PC-3 (cell line): Measurements from ENCODE around the gene PKD1L1.

ENCODE experiments used
- CTCF ChIP-seq: fragments of 300-600 bp; sonication (generic); conservative IDR thresholded peaks from 2 replicates; pipeline ENCODE4 v1.5.1; 2017; ENCODE audit warnings: antibody characterized with exemption, low read depth, mild to moderate bottlenecking, low read length
- EZH2 ChIP-seq: fragments of 300-600 bp; sonication (generic); IDR thresholded peaks from one replicate; pipeline ENCODE4 v1.6.1; 2017; ENCODE audit warnings: antibody characterized with exemption, mild to moderate bottlenecking, low read length; ENCODE audit not compliant: unreplicated experiment

DNA sequence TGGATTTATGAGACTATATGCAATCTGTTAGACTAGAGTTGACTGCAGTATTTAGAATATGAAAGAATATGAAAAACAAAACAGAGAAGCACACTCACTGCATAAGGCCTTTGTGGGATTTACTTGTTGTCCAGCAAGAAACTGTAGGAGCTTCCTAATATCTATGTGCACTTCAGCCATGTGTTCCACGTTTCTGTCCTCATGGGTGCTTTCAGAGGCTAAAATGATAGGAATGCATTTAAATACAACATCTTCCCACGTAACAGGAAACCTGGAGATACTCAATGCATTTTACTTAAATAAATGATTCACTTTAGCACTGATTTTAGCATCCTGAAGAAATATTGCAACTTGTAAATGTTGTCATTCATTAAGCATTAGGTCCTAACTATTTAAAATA is 19.4 kb upstream of the PKD1L1 start:
- TF ChIP-seq CTCF (no peak), EZH2 (no peak)
